ENCODE results near the gene SCN1B.
"Not testable (repeated sequence)": the region's sequence is repeated elsewhere in the genome, so short reads cannot be mapped to it uniquely, and the experiment has no call there.

The SCN1B gene

GRCh38 chr19:35006999-35007365 is 23.3 kb upstream of the SCN1B start:
- in situ Hi-C loops (cut with MboI; ENCODE audit: low pct_unique_long_range_greater_than_20kb, low sequenced_read_pairs, unreplicated experiment) = no loop called here
- TF ChIP-seq, protein P1, sequence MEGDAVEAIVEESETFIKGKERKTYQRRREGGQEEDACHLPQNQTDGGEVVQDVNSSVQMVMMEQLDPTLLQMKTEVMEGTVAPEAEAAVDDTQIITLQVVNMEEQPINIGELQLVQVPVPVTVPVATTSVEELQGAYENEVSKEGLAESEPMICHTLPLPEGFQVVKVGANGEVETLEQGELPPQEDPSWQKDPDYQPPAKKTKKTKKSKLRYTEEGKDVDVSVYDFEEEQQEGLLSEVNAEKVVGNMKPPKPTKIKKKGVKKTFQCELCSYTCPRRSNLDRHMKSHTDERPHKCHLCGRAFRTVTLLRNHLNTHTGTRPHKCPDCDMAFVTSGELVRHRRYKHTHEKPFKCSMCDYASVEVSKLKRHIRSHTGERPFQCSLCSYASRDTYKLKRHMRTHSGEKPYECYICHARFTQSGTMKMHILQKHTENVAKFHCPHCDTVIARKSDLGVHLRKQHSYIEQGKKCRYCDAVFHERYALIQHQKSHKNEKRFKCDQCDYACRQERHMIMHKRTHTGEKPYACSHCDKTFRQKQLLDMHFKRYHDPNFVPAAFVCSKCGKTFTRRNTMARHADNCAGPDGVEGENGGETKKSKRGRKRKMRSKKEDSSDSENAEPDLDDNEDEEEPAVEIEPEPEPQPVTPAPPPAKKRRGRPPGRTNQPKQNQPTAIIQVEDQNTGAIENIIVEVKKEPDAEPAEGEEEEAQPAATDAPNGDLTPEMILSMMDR (IDR thresholded peaks at IDR 0.05; ENCODE audit: extremely low read depth, insufficient read depth, missing control alignments) = no peak
- DNase-seq (ENCODE audit: low spot score) = no peak

DNA sequence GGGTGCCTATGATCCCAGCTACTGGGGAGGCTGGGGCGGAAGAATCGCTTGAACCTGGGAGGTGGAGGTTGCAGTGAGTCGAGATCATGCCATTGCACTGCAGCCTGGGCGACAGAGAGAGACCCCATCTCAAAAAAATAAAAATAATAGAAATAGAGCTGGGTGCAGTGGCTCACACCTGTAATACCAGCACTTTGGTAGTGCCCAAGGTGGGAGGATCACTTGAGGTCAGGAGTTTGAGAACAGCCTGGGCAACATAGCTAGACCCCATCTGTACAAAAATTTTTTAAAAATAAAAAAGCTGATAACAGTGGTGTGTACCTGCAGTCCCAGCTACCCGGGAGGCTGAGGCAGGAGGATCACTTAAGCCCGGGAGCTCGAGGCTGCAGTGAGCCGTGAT is 22.8 kb upstream of the SCN1B start:
- DNase-seq (ENCODE audit: low spot score); in situ Hi-C loops (cut with MboI; ENCODE audit: low pct_unique_long_range_greater_than_20kb, low sequenced_read_pairs, unreplicated experiment): not testable (repeated sequence)

DNA sequence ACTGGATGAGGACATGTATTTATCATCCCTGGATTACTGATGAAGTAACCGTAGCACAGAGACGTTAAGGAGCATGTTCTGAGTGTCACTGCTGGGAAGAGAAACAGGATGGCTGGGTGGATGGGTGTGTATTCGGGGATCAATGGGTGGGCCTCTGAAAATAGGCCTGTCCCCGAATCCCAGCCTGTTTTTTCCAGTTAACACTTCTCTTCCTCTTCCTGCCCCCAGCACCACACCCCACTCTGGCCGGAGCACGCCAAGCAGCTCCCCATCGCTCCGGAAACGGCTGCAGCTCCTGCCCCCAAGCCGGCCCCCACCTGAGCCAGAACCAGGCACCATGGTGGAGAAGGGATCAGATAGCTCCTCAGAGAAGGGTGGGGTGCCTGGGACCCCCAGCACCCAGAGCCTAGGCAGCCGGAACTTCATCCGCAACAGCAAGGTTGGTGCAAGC is 21.4 kb upstream of the SCN1B start:
- TF ChIP-seq, protein P1 (IDR thresholded peaks at IDR 0.05; ENCODE audit: extremely low read depth, insufficient read depth, missing control alignments) = no peak
- no peak for DNase-seq (ENCODE audit: low spot score)
- in situ Hi-C loops (cut with MboI; ENCODE audit: low pct_unique_long_range_greater_than_20kb, low sequenced_read_pairs, unreplicated experiment) = no loop called here

GRCh38 chr19:35009424-35010415 is 20.6 kb upstream of the SCN1B start:
- DNase-seq (ENCODE audit: low spot score) = no peak
- TF ChIP-seq, protein P1 (IDR thresholded peaks at IDR 0.05; ENCODE audit: extremely low read depth, insufficient read depth, missing control alignments) = no peak
- in situ Hi-C loops (cut with MboI; ENCODE audit: low pct_unique_long_range_greater_than_20kb, low sequenced_read_pairs, unreplicated experiment) = loop anchor here (10.0 kb wide), 1 partner anchor 45 kb away; the partner anchor contains the start of gene ZNF792

DNA sequence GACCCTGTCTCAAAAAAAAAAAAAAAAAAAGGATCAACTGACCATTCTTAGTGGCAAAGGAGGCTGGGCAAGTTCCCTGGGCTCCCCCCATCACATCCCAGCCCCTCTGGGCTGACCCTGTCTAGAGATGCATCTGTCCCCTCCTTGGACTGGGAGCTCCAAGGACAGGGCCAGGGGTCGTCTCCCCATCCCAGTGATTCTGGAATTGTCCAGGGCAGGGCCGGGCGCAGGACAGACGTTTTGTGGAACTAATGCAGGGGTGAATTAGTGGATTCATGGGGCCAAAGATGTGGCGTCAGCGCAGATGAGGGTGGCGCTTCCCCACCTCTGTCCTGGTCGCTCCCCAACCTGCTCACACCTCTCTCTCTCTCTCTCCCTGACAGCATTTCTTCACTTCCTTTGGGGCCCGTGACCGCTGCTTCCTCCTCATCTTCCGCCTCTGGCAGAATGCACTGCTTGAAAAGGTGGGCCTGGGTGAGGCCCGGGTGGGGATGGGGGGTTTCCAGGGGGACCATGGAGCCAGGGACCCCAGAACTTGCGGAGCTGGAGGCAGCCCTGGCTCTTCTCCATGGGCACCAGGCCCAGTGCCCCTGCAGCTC is 19.1 kb upstream of the SCN1B start:
- TF ChIP-seq, protein P1 (IDR thresholded peaks at IDR 0.05; ENCODE audit: extremely low read depth, insufficient read depth, missing control alignments) = no peak
- in situ Hi-C loops (cut with MboI; ENCODE audit: low pct_unique_long_range_greater_than_20kb, low sequenced_read_pairs, unreplicated experiment) = loop anchor here (10.0 kb wide), 1 partner anchor 46 kb away; the partner anchor contains the start of gene ZNF792

DNA sequence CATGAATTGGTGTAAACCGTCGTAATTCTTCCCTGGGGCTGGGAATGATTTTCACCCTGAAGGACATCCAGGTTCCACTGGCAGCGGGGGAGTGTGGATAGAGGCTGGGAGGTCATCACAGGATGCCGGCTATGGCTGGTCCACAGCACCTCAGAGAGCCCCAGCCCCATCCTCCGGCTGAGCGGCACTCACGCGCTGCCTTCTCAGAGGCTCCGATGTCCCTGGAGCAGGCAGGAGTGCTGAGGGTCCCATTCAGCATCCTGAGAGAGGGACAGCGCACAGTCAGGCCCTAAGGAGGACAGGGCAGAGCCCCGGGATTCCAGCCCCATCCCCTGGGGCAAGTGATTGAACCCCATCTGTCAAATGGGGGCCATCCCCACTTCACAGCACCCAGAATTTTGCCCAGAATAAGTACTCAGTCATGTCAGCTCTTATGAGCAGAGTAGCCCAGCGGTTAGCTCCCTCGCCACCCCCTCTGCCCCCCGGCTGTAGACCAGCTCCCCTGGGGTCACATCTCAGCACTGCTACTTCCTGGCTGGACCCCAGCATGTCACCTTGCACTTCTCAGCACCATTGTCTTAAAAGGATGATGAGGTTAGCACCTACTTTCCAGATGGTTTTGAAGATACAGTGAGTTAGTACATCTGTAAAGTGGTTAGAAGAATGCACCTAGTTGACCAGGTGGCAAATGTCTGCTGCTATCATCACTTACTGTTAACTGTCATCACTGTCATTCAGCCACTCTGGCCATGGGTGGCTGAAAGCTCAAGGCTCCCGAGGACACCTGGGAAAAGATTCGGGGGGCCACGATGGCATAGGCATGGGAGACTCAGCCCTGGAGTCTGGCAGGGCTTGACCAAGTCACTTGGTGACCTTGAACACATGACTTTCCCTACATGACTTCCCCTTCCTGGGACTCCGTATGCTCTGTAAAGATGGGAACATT is 18.3 kb upstream of the SCN1B start:
- in situ Hi-C loops (cut with MboI; ENCODE audit: low pct_unique_long_range_greater_than_20kb, low sequenced_read_pairs, unreplicated experiment) = loop anchor here (10.0 kb wide), 1 partner anchor 47 kb away; the partner anchor contains the start of gene ZNF792
- TF ChIP-seq, protein P1 (IDR thresholded peaks at IDR 0.05; ENCODE audit: extremely low read depth, insufficient read depth, missing control alignments) = no peak

More for the DNA sequence above, 19.1 kb upstream of the SCN1B start:
- no peak for DNase-seq (ENCODE audit: low spot score)

More for the DNA sequence above, 18.3 kb upstream of the SCN1B start:
- DNase-seq (ENCODE audit: low spot score) = no peak

All from GM13977 (cell line).